WTC11 (cell line): ENCODE measurements around the gene DYNLT2B. TPM values are rescaled to one million over a fixed set of nuclear protein-coding genes. Genes with fewer than 3 reads are reported as not detected.

Source experiments
- ATAC-seq: fragments of 200-7000 bp; cut with Tn5 transposase; 2 replicates; pipeline ENCODE4 v1.10.0; 2021; ENCODE audit warnings: mild to moderate bottlenecking, moderate library complexity
- CTCF ChIA-PET: fragments of 300-600 bp; sonication (Branson Sonifier 250); formaldehyde crosslinking; loops from one replicate; lab custom pipeline; 2021; ENCODE audit warnings: antibody characterized with exemption; lab: Charles Lee
- POLR2A ChIA-PET: fragments of 350-600 bp; sonication (Branson Sonifier 250); formaldehyde crosslinking; loops from one replicate; lab custom pipeline; 2021; ENCODE audit warnings: antibody characterized with exemption; lab: Charles Lee
- DNase-seq: peaks from one replicate; pipeline ENCODE4 v3.0.0; 2021; ENCODE audit warnings: low spot score
- H3K27ac Mint-ChIP-seq: 2 replicates; pipeline ENCODE4 v1.8.0; 2021; ENCODE audit warnings: mixed read lengths
- H3K27me3 Mint-ChIP-seq: 2 replicates; pipeline ENCODE4 v1.8.0; 2021; ENCODE audit warnings: low read depth, mild to moderate bottlenecking, moderate library complexity, mixed read lengths
- H3K36me3 Mint-ChIP-seq: 2 replicates; pipeline ENCODE4 v1.8.0; 2021; ENCODE audit warnings: mixed read lengths
- H3K4me1 Mint-ChIP-seq: 2 replicates; pipeline ENCODE4 v1.8.0; 2022; ENCODE audit warnings: mixed read lengths
- H3K4me3 Mint-ChIP-seq: 2 replicates; pipeline ENCODE4 v1.8.0; 2021; ENCODE audit warnings: mild to moderate bottlenecking, moderate library complexity, mixed read lengths
- H3K9me3 Mint-ChIP-seq: 2 replicates; pipeline ENCODE4 v1.8.0; 2021; ENCODE audit warnings: mixed read lengths
- E2F4 ChIP-seq: sonication (generic); formaldehyde crosslinking; IDR thresholded peaks from 2 replicates; pipeline ENCODE4 v1.8.1; 2022; ENCODE audit warnings: low read depth, mild to moderate bottlenecking, moderate library complexity, missing genetic modification reagents, borderline replicate concordance
- ELF4 ChIP-seq: sonication (generic); formaldehyde crosslinking; IDR thresholded peaks from 2 replicates; pipeline ENCODE4 v1.8.1; 2022; ENCODE audit warnings: low read depth, mild to moderate bottlenecking, moderate library complexity, missing genetic modification reagents
- EMX1 ChIP-seq: fragments of 250-450 bp; sonication (Bioruptor Pico); IDR thresholded peaks from 2 replicates; pipeline ENCODE4 v1.8.0; 2021; ENCODE audit warnings: mild to moderate bottlenecking
- ETV6 ChIP-seq: sonication (generic); formaldehyde crosslinking; IDR thresholded peaks from 2 replicates; pipeline ENCODE4 v1.8.1; 2022; ENCODE audit warnings: mild to moderate bottlenecking, missing genetic modification reagents
- FOXK1 ChIP-seq: sonication (generic); formaldehyde crosslinking; IDR thresholded peaks from 2 replicates; pipeline ENCODE4 v1.8.0; 2022; ENCODE audit warnings: mild to moderate bottlenecking, moderate library complexity, missing genetic modification reagents
- FOXP1 ChIP-seq: sonication (generic); formaldehyde crosslinking; IDR thresholded peaks from 2 replicates; pipeline ENCODE4 v1.8.0; 2022; ENCODE audit warnings: missing genetic modification reagents, mild to moderate bottlenecking, moderate library complexity, borderline replicate concordance
- FOXP4 ChIP-seq: sonication (generic); formaldehyde crosslinking; IDR thresholded peaks from 2 replicates; pipeline ENCODE4 v1.8.0; 2022; ENCODE audit warnings: mild to moderate bottlenecking, missing genetic modification reagents
- GRHL2 ChIP-seq: fragments of 250-450 bp; sonication (Bioruptor Pico); IDR thresholded peaks from 2 replicates; pipeline ENCODE4 v1.8.0; 2022; ENCODE audit warnings: mild to moderate bottlenecking, moderate library complexity; ENCODE audit not compliant: insufficient replicate concordance, severe bottlenecking
- IRF2 ChIP-seq: sonication (generic); formaldehyde crosslinking; IDR thresholded peaks from 2 replicates; pipeline ENCODE4 v1.8.0; 2022; ENCODE audit warnings: low read depth, missing genetic modification reagents, borderline replicate concordance
- JAZF1 ChIP-seq: fragments of 250-450 bp; sonication (Bioruptor Pico); IDR thresholded peaks from 2 replicates; pipeline ENCODE4 v1.9.0; 2021; ENCODE audit warnings: moderate library complexity, mild to moderate bottlenecking, inconsistent platforms
- JUN ChIP-seq: sonication (generic); formaldehyde crosslinking; IDR thresholded peaks from 2 replicates; pipeline ENCODE4 v1.8.0; 2023; ENCODE audit warnings: mild to moderate bottlenecking, missing genetic modification reagents
- MYBL2 ChIP-seq: sonication (generic); formaldehyde crosslinking; IDR thresholded peaks from 2 replicates; pipeline ENCODE4 v1.8.1; 2023; ENCODE audit warnings: mild to moderate bottlenecking, moderate library complexity, missing genetic modification reagents
- NR1H2 ChIP-seq: sonication (generic); formaldehyde crosslinking; IDR thresholded peaks from 2 replicates; pipeline ENCODE4 v1.9.0; 2021; ENCODE audit warnings: mild to moderate bottlenecking, moderate library complexity, missing genetic modification reagents
- OVOL2 ChIP-seq: fragments of 250-450 bp; sonication (Bioruptor Pico); IDR thresholded peaks from 2 replicates; pipeline ENCODE4 v1.9.0; 2021; ENCODE audit warnings: mild to moderate bottlenecking, borderline replicate concordance
- RORB ChIP-seq: fragments of 250-450 bp; sonication (Bioruptor Pico); IDR thresholded peaks from 2 replicates; pipeline ENCODE4 v1.9.0; 2021; ENCODE audit warnings: mild to moderate bottlenecking
- SMAD3 ChIP-seq: sonication (generic); formaldehyde crosslinking; IDR thresholded peaks from 2 replicates; pipeline ENCODE4 v1.8.0; 2022; ENCODE audit warnings: missing genetic modification reagents, mild to moderate bottlenecking, borderline replicate concordance
- SMAD4 ChIP-seq: sonication (generic); formaldehyde crosslinking; IDR thresholded peaks from 2 replicates; pipeline ENCODE4 v1.8.0; 2022; ENCODE audit warnings: mild to moderate bottlenecking, missing genetic modification reagents
- SOX15 ChIP-seq: fragments of 250-450 bp; sonication (Bioruptor Pico); IDR thresholded peaks from 2 replicates; pipeline ENCODE4 v1.9.0; 2021; ENCODE audit warnings: mild to moderate bottlenecking
- SP1 ChIP-seq: sonication (generic); formaldehyde crosslinking; conservative IDR thresholded peaks from 2 replicates; pipeline ENCODE4 v1.8.1; 2022; ENCODE audit warnings: missing genetic modification reagents
- USF2 ChIP-seq: sonication (generic); formaldehyde crosslinking; IDR thresholded peaks from 2 replicates; pipeline ENCODE4 v1.8.1; 2023; ENCODE audit warnings: mild to moderate bottlenecking, missing genetic modification reagents, moderate library complexity
- ZNF232 ChIP-seq: sonication (generic); formaldehyde crosslinking; IDR thresholded peaks from 2 replicates; pipeline ENCODE4 v1.8.0; 2022; ENCODE audit warnings: mild to moderate bottlenecking, missing genetic modification reagents
- ZNF263 ChIP-seq: sonication (generic); formaldehyde crosslinking; IDR thresholded peaks from 2 replicates; pipeline ENCODE4 v1.8.1; 2022; ENCODE audit warnings: low read depth, mild to moderate bottlenecking, moderate library complexity, missing genetic modification reagents
- total RNA-seq: library from RNA; stranded (reverse); gene quantifications from 3 replicates; pipeline ENCODE4 v1.2.3, GENCODE V29; 2021
- TF ChIP-seq, protein P1 (sequence below): fragments of 250-450 bp; sonication (Bioruptor Pico); IDR thresholded peaks from 2 replicates; pipeline ENCODE4 v1.9.0; 2021; ENCODE audit warnings: mild to moderate bottlenecking
- TF ChIP-seq, protein P2 (sequence below): sonication (generic); formaldehyde crosslinking; IDR thresholded peaks from 2 replicates; pipeline ENCODE4 v1.8.1; 2022; ENCODE audit warnings: missing genetic modification reagents, borderline replicate concordance
- TF ChIP-seq, protein P3 (sequence below): fragments of 250-450 bp; sonication (Bioruptor Pico); IDR thresholded peaks from 2 replicates; pipeline ENCODE4 v1.8.0; 2021; ENCODE audit warnings: mild to moderate bottlenecking
- TF ChIP-seq, protein P4 (sequence below): sonication (generic); formaldehyde crosslinking; IDR thresholded peaks from 2 replicates; pipeline ENCODE4 v1.8.0; 2022; ENCODE audit warnings: mild to moderate bottlenecking, missing genetic modification reagents

DYNLT2B gene
- total RNA-seq, 1 experiment from 2014 or later, result 10.0 TPM

- TF ChIP-seq, protein P1, sequence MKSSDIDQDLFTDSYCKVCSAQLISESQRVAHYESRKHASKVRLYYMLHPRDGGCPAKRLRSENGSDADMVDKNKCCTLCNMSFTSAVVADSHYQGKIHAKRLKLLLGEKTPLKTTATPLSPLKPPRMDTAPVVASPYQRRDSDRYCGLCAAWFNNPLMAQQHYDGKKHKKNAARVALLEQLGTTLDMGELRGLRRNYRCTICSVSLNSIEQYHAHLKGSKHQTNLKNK (CRISPR knock-in tag), result no peak
Observed at GRCh38 chr3:196273655-196274054, 44.4 kb downstream of the DYNLT2B start (continued).

GRCh38 chr3:196272826-196273225, 45.2 kb downstream of the DYNLT2B start:
- H3K9me3 Mint-ChIP-seq, result peaks cover 18% of the 10 kb centered on the region
- H3K36me3 Mint-ChIP-seq, result peaks cover 33% of the 10 kb centered on the region
- H3K27me3 Mint-ChIP-seq, result no peaks in the 10 kb centered on the region
- TF ChIP-seq RORB (CRISPR knock-in tag) (no peak), EMX1 (no peak), FOXP4 (CRISPR knock-in tag) (no peak), ELF4 (CRISPR knock-in tag) (no peak), USF2 (no peak), GRHL2 (no peak), MYBL2 (CRISPR knock-in tag) (no peak), ZNF263 (CRISPR knock-in tag) (no peak), JUN (CRISPR knock-in tag) (no peak), JAZF1 (CRISPR knock-in tag) (no peak), ETV6 (CRISPR knock-in tag) (no peak), NR1H2 (CRISPR knock-in tag) (no peak), FOXK1 (CRISPR knock-in tag) (no peak)
- TF ChIP-seq, protein P2, sequence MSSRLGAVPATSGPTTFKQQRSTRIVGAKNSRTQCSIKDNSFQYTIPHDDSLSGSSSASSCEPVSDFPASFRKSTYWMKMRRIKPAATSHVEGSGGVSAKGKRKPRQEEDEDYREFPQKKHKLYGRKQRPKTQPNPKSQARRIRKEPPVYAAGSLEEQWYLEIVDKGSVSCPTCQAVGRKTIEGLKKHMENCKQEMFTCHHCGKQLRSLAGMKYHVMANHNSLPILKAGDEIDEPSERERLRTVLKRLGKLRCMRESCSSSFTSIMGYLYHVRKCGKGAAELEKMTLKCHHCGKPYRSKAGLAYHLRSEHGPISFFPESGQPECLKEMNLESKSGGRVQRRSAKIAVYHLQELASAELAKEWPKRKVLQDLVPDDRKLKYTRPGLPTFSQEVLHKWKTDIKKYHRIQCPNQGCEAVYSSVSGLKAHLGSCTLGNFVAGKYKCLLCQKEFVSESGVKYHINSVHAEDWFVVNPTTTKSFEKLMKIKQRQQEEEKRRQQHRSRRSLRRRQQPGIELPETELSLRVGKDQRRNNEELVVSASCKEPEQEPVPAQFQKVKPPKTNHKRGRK (CRISPR knock-in tag), result no peak
- TF ChIP-seq, protein P3, sequence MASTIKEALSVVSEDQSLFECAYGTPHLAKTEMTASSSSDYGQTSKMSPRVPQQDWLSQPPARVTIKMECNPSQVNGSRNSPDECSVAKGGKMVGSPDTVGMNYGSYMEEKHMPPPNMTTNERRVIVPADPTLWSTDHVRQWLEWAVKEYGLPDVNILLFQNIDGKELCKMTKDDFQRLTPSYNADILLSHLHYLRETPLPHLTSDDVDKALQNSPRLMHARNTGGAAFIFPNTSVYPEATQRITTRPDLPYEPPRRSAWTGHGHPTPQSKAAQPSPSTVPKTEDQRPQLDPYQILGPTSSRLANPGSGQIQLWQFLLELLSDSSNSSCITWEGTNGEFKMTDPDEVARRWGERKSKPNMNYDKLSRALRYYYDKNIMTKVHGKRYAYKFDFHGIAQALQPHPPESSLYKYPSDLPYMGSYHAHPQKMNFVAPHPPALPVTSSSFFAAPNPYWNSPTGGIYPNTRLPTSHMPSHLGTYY (CRISPR knock-in tag), result no peak
- TF ChIP-seq, protein P4, sequence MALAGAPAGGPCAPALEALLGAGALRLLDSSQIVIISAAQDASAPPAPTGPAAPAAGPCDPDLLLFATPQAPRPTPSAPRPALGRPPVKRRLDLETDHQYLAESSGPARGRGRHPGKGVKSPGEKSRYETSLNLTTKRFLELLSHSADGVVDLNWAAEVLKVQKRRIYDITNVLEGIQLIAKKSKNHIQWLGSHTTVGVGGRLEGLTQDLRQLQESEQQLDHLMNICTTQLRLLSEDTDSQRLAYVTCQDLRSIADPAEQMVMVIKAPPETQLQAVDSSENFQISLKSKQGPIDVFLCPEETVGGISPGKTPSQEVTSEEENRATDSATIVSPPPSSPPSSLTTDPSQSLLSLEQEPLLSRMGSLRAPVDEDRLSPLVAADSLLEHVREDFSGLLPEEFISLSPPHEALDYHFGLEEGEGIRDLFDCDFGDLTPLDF, result no peak
- CTCF ChIA-PET, result interaction anchor here (0.9 to 1.4 kb wide), 2 partner anchors 9 to 12 kb away, joined by 3 read pairs; no protein-coding TSS in a partner anchor
- H3K27ac Mint-ChIP-seq, result no peak overlapping the region
- DNase-seq (no peak), ATAC-seq (no peak)
- no peak overlapping the region; the same call in 1 of the 2 replicates for H3K4me3 Mint-ChIP-seq
- POLR2A ChIA-PET, result no interaction called here
- peaks cover 14% of the 10 kb centered on the region for H3K4me1 Mint-ChIP-seq

DNA sequence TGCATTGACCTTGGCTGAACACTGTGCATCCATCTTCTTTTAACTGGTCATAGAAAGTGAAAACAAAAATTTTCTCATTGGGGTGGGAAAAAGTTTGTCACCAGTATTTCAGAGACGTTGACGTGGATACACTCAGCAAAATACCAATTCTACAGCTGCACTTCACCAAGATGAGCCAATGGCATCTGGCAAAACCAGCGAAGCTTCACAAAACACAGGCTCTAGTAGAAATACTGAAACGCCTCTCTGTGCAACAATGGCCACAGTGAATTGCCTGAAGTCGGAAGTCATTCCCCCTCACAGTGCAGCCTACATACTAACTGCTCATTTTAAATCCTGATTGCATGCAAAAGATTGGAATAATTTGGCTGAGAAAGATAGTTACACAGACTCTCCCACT, 47.5 kb downstream of the DYNLT2B start:
- DNase-seq, result no peak
- H3K36me3 Mint-ChIP-seq, result peaks cover 39% of the 10 kb centered on the region
- no peak overlapping the region for H3K27ac Mint-ChIP-seq
- ChIA-PET POLR2A (no interaction called here), CTCF (no interaction called here)
- no peaks in the 10 kb centered on the region for H3K27me3 Mint-ChIP-seq
- H3K4me1 Mint-ChIP-seq, result peaks cover 15% of the 10 kb centered on the region
- ATAC-seq, result no peak
- H3K4me3 Mint-ChIP-seq, result no peak overlapping the region
- H3K9me3 Mint-ChIP-seq, result peaks cover 14% of the 10 kb centered on the region
- TF ChIP-seq SP1 (CRISPR knock-in tag) (no peak), ELF4 (CRISPR knock-in tag) (no peak), FOXP1 (CRISPR knock-in tag) (no peak), SOX15 (CRISPR knock-in tag) (no peak), ZNF232 (CRISPR knock-in tag) (no peak), IRF2 (CRISPR knock-in tag) (no peak), OVOL2 (no peak), SMAD4 (CRISPR knock-in tag) (no peak), GRHL2 (no peak), SMAD3 (CRISPR knock-in tag) (no peak), E2F4 (CRISPR knock-in tag) (no peak)
